Neural progenitor cell (in vitro differentiated cells): ENCODE measurements around the gene SPARCL1.

Source experiments
- EZH2 ChIP-seq: fragments of 200-600 bp; sonication (generic); IDR thresholded peaks from 2 replicates; pipeline ENCODE4 v1.6.1; 2017; ENCODE audit warnings: antibody characterized with exemption, mild to moderate bottlenecking, moderate library complexity
- EZH2phosphoT487 ChIP-seq: fragments of 200-600 bp; sonication (generic); IDR thresholded peaks from 2 replicates; pipeline ENCODE4 v1.6.1; 2017; ENCODE audit warnings: antibody characterized with exemption
- TF ChIP-seq, protein P1 (sequence below): fragments of 200-600 bp; sonication (generic); IDR thresholded peaks from 2 replicates; pipeline ENCODE4 v1.5.1; 2017; ENCODE audit warnings: antibody characterized with exemption, mild to moderate bottlenecking

DNA sequence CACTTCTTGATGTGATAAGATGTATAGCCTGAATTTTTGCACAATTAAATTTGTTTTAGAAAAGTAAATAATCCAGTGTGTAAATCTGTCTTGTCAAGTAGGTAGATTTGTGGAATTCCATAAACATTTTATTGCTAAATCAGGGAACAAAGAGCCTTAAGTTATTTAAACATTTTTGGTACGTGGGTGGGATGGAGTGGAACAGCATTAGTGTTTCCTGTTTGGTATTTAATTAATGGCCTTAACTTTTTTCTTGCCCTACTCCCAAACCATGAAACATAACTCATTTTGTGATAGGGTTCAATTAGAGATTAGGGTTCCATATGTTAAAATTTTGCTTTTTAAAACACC is 101.7 kb downstream of the SPARCL1 start:
- TF ChIP-seq EZH2, result no peak
- TF ChIP-seq, protein P1, sequence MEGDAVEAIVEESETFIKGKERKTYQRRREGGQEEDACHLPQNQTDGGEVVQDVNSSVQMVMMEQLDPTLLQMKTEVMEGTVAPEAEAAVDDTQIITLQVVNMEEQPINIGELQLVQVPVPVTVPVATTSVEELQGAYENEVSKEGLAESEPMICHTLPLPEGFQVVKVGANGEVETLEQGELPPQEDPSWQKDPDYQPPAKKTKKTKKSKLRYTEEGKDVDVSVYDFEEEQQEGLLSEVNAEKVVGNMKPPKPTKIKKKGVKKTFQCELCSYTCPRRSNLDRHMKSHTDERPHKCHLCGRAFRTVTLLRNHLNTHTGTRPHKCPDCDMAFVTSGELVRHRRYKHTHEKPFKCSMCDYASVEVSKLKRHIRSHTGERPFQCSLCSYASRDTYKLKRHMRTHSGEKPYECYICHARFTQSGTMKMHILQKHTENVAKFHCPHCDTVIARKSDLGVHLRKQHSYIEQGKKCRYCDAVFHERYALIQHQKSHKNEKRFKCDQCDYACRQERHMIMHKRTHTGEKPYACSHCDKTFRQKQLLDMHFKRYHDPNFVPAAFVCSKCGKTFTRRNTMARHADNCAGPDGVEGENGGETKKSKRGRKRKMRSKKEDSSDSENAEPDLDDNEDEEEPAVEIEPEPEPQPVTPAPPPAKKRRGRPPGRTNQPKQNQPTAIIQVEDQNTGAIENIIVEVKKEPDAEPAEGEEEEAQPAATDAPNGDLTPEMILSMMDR, result no peak
- TF ChIP-seq EZH2phosphoT487, result no peak
